ENCODE results near the gene PPP2R2D. TPM values are rescaled to one million over a fixed set of nuclear protein-coding genes. Genes with fewer than 3 reads are reported as not detected.

Gene PPP2R2D
- total RNA-seq, 1 experiment from 2014 or later = 41.0 TPM

DNA sequence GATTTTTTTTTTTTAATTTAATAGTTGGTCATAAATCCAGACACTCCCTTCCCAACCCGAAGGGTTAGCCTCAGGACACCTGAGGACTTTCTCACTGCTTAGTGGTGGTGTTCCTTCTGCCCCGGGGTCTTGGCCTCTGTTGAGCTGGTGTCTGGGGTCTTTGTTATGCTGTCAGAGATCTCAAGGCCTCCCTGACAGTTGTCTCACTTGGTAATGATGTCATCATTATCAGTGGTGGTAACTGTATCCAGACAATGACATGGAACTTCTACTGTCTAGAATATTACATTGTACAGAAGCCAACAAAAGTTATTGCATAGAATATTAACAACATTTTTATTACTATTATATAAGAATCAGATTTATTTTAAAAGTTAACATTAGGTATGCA, 32.9 kb downstream of the PPP2R2D start:
- Histone ChIP-seq H3K27ac (ENCODE audit: low read length) (no peak overlapping the region), H3K4me3 (ENCODE audit: low read depth in 2 of 2, low read length in 2 of 2) (no peak overlapping the region), H3K4me1 (ENCODE audit: control insufficient read depth, insufficient read depth, low read length) (0 out of 2 replicates have a peak, but pooled peaks cover 4% of the 10 kb centered on the region), H3K9me3 (ENCODE audit: control insufficient read depth, insufficient read depth, low read depth, low read length) (no peaks in the 10 kb centered on the region), H3K36me3 (ENCODE audit: control insufficient read depth, insufficient read depth, low read length) (no peaks in the 10 kb centered on the region), H3K27me3 (ENCODE audit: control insufficient read depth, insufficient read depth, low read length) (no peaks in the 10 kb centered on the region)
- intact Hi-C loops (cut with micrococcal nuclease; ENCODE audit: unreplicated experiment) (no loop called here), in situ Hi-C loops (cut with HindIII; ENCODE audit: low pct_unique_long_range_greater_than_20kb, low sequenced_read_pairs) (no loop called here)
- no TSS peak for BruUV-seq (replicated peaks)
- ATAC-seq = no peak
- TF ChIP-seq REST (IDR thresholded peaks at IDR 0.05; ENCODE audit: insufficient read depth in 1 of 2, low read depth in 2 of 2, low read length in 1 of 2) (no peak), POLR2AphosphoS5 (IDR thresholded peaks at IDR 0.05; ENCODE audit: low read depth, low read length) (no peak), TCF7L2 (IDR thresholded peaks at IDR 0.05; ENCODE audit: low read depth, low read length) (no peak), CTCF (IDR thresholded peaks at IDR 0.05) (no peak), SIN3A (IDR thresholded peaks at IDR 0.05; ENCODE audit: borderline replicate concordance, insufficient read depth, low read depth, low read length) (no peak)
- DNase-seq (ENCODE audit: low read depth, low spot score) = no peak
- POLR2A ChIA-PET = interaction anchor here (0.7 kb wide), 1 partner anchor 1915 kb away, joined by 3 read pairs; no protein-coding TSS in a partner anchor
- CTCF ChIA-PET = no interaction called here

GRCh38 chr10:131934769-131935168, 34.0 kb downstream of the PPP2R2D start:
- H3K4me3 ChIP-seq (ENCODE audit: low read depth in 2 of 2, low read length in 2 of 2) = no peak overlapping the region
- ChIA-PET POLR2A (no interaction called here), CTCF (no interaction called here)
- TF ChIP-seq REST (IDR thresholded peaks at IDR 0.05; ENCODE audit: insufficient read depth in 1 of 2, low read depth in 2 of 2, low read length in 1 of 2) = no peak
- no peak for TF ChIP-seq SIN3A (IDR thresholded peaks at IDR 0.05; ENCODE audit: borderline replicate concordance, insufficient read depth, low read depth, low read length)
- TF ChIP-seq POLR2AphosphoS5 (IDR thresholded peaks at IDR 0.05; ENCODE audit: low read depth, low read length) = no peak
- no peak for TF ChIP-seq CTCF (IDR thresholded peaks at IDR 0.05)
- no peak for TF ChIP-seq TCF7L2 (IDR thresholded peaks at IDR 0.05; ENCODE audit: low read depth, low read length)
- intact Hi-C loops (cut with micrococcal nuclease; ENCODE audit: unreplicated experiment) = no loop called here
- H3K36me3 ChIP-seq (ENCODE audit: control insufficient read depth, insufficient read depth, low read length) = no peaks in the 10 kb centered on the region
- H3K4me1 ChIP-seq (ENCODE audit: control insufficient read depth, insufficient read depth, low read length) = no peaks in the 10 kb centered on the region
- H3K27me3 ChIP-seq (ENCODE audit: control insufficient read depth, insufficient read depth, low read length) = no peaks in the 10 kb centered on the region
- ATAC-seq (no peak), DNase-seq (ENCODE audit: low read depth, low spot score) (no peak)
- in situ Hi-C loops (cut with HindIII; ENCODE audit: low pct_unique_long_range_greater_than_20kb, low sequenced_read_pairs) = no loop called here
- H3K27ac ChIP-seq (ENCODE audit: low read length) = no peak overlapping the region
- H3K9me3 ChIP-seq (ENCODE audit: control insufficient read depth, insufficient read depth, low read depth, low read length) = no peaks in the 10 kb centered on the region
- BruUV-seq (replicated peaks) = no TSS peak
